Measurements from ENCODE around the gene SMIM41.

SMIM41 gene

DNA sequence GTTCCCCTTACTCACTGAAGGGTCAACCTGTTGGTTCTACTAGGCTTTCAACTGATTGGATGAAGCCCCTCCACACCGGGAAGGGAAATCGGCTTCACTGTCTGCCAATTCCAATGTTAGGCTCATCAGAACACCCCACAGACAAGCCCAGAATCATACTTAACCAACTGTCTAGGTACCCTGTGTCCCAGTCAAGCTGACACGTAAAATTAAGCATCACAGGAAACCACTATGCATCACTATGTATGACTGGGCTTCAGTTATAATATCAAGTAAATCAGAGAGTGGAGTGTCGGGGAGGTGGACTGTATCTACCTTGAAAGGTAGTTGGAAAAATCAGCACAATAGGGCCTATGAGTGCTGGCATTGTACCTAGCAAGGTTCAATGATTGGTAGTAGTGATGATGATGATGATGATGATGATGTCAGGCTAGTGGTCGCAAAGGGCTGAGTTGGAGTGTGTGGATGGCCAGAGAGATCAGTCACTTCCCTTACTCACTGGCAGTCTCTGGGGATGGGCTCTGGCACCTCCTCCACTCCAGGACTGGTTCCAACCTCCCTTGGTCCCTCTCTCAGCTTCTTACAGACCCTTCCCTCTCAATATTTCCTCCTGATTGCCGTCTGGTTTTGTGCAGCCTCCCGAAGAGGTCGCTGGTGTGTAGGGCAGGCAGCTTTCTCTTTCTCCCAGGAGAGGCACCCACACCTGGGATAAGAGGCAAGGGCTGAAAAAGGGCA, 13.0 kb upstream of the SMIM41 start:
- DNase-seq: no peak

- no peak for DNase-seq
Observed at GRCh38 chr12:52067081-52067374, 12.5 kb upstream of the SMIM41 start.

- peak; percentile 79 to 88 for DNase-seq
Observed at GRCh38 chr12:52069327-52070184, 9.9 kb upstream of the SMIM41 start, which contains the start of gene ATG101. Gene ATG101, plus strand, starts transcription at chr12:52069978. Its CDS starts 3,673 bp downstream, at chr12:52073651.

GRCh38 chr12:52070185-52070925, 9.1 kb upstream of the SMIM41 start:
- no peak for DNase-seq

DNA sequence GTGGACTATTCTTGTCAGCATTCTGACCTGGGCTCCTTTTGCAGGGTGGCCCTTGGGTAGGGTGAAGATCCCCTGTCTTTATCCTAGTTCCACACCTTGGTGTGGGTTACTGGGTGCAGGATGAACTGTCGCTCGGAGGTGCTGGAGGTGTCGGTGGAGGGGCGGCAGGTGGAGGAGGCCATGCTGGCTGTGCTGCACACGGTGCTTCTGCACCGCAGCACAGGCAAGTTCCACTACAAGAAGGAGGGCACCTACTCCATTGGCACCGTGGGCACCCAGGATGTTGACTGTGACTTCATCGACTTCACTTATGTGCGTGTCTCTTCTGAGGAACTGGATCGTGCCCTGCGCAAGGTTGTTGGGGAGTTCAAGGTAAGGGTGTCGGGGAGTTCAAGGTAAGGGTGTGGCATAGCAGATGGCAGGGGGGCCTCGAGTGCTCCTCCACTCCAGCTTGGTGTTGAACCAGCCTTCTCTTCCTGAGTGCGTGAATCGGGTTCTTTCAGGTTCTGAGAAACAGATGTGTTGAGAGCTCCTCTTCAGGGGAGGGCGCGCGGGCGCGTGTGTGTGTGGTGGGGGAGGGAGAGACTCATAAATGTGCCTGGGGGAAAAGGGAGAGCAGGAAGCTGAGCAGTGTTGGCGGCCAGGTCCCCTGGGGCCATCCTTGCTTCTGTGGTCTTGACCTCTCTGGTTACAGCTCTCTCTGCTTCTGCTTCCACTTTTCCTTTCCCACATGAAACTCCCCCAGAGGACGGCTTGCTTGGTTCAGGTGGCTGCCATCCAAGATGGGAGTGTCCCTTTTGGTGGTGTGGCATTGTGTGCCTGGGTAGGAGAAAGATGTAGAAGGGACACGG, 5.7 kb upstream of the SMIM41 start:
- no peak for DNase-seq

DNA sequence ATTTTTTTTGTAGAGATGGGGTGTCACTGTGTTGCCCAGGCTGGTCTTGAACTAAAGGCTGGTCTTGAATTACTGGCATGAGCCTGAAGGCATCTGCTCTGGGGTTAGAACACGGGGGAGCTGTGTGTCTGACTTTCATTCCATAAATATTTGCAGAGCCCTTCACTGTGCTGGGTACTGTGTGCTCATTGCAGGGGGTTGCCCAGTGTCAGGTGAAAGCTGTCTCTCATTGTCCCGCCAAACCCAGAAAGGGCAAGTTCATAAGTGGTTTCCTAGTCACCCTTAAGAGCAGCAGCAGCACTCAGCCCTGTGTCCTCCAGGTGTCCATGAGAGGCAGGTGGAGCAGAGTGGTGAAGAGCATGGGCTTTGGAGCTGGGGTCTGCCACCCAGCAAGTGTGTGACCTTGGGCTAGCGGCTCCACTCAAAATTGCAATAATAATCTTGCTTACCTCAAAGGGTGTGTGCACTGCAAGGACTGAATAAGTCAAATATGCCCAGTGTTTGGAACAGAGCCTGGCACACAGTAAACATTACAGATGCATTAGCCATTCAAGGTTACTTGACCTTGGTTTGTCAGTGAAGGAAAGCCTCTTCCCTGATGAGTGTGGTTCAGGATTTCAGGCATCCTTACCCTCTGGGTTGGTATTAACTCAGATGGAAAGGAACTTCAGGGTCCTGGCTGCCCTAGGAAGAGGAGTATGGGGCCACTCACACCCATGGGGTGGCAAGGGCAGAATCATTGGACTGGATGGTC, 4.4 kb upstream of the SMIM41 start:
- DNase-seq: no peak

- no peak for DNase-seq
Observed at GRCh38 chr12:52076811-52077210, 2.7 kb upstream of the SMIM41 start.

- DNase-seq: no peak
Observed at GRCh38 chr12:52078276-52078675, 1.2 kb upstream of the SMIM41 start.

- DNase-seq: no peak
Observed at GRCh38 chr12:52080403-52081251, 1.1 kb downstream of the SMIM41 start.

GRCh38 chr12:52081263-52081733, 1.8 kb downstream of the SMIM41 start:
- no peak for DNase-seq

- DNase-seq: no peak
Observed at GRCh38 chr12:52082026-52082668, 2.6 kb downstream of the SMIM41 start.

- no peak for DNase-seq
Observed at GRCh38 chr12:52082669-52082987, 3.1 kb downstream of the SMIM41 start.

- DNase-seq: peak; percentile 65 to 76
Observed at GRCh38 chr12:52082988-52083637, 3.6 kb downstream of the SMIM41 start.

DNA sequence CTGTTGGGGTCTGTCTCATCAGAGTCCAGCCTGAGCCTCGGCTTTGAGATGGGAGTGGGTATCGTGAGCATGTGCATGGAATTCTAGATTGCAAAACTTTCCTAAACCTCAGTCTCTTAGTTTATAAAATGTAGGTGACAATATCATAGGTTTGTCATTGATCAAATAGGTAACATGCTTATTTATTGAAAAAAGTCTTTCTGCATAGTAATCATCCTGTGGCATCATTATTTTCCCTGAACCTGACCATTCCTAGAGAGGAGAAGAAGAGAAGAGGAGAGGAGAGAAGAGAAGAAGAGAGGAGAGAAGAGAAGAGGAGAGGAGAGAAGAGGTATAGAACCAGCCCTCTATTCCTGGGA, 4.1 kb downstream of the SMIM41 start:
- DNase-seq: no peak

GRCh38 chr12:52084491-52085231, 5.2 kb downstream of the SMIM41 start:
- DNase-seq: no peak

- no peak for DNase-seq
Observed at GRCh38 chr12:52085682-52086180, 6.2 kb downstream of the SMIM41 start.

DNA sequence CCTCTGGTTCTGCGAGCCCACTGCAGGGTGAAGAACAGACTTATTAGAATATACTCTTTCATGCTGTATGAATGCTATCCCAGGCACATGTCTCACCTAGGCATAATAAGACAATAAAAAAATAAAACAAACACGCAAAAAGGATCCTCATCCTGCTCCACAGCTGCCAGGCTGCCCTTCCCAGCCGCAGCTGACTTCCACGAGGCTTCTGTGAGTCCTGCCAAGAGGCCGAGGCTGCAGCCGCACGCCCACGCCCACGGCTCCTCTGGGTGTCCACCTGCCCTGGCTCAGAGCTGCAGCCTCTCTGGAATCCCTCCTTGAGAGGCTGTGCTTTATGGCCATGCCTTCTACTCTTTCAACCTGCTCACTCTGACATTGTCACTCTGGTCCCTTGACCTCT, 6.9 kb downstream of the SMIM41 start:
- DNase-seq: no peak

DNA sequence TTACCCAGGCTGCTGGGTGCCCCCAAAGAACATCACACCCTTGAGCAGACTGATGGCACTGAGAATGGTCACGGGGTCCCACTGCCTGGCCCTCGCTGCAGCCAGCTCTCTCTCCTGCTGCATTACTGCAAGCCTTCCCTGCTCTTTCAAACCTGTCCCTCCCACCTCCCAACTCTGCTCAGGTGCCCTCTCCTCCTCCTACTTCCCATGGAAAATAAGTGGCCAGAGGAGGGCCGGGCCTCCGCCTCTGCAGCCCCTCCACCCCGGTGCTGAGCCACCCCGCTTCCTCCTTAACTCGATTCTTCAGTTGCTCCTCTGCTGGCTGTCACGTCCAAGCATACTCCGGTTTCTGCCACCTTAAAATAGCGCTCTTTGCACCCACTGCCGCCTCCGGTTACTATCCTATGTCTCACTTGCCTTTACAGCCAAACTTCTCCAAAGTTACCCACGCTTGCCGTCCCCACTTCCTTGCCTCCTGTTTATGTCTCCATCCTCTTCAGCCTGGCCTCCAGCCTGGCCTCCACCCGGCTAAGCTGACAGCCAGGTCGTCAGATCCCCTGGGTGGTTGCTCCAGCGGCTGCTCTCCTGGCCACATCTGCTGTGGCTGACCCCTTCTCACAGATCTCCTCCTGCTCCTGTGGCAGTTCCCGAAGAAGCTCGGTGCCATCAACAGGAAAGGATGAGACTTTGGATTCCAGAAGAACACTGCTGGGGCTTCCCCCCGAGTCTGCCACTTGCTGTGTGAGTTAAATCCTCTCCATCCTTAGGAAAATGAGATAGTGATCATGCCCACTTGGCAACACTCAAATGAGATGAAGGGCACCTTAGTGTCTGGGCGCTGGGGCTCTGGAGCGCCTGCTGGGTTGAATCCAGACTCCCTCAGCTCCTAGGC, 7.7 kb downstream of the SMIM41 start:
- DNase-seq: no peak

All from activated CD4-positive, alpha-beta T cell treated with anti-CD3 and anti-CD28 coated beads for 4 hours (primary cell).